Anterior cingulate cortex (tissue), 58 donors: Measurements from ENCODE around the gene EXOSC5.
"Not testable (repeated sequence)": the region's sequence is repeated elsewhere in the genome, so short reads cannot be mapped to it uniquely, and the experiment has no call there.

Experiments
- DNase-seq, 58 donors: peaks; one replicate each; lab custom pipeline; 2025; lab: John Stamatoyannopoulos, UW

The EXOSC5 gene

DNA sequence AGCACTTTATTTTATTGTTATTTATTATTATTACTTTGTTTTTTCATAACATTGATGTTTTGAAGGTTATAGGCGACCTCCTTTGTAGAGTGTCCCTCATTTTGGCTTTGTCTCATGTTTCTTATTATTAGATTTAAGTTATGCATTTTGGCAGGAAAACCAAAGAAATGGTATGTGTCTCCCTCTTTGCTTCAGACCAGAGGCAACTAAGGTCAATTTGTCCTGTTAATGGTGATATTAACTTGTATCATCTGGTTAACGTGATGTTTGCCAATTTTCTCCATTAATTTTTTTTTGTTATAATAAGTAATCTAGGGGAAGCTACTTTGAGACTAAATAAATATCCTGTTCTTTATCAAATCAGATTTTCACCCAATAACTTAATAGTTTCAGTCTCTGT is 24.7 kb downstream of the EXOSC5 start:
- no peak for DNase-seq

DNA sequence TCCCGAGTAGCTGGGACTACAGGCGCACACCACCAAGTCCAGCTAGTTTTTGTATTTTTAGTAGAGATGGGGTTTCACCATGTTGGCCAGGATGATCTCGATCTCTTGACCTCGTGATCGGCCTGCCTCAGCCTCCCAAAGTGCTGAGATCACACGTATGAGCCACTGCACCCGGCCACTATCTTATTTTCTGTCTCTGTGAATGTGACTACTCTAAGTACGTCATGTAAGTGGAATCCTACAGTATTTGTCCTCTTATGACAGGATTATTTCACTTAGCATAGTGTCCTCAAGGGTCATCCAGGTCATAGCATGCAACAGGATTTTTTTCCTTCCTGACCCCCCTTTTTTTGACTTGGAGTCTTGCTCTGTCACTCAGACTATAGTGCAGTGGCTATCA is 25.6 kb downstream of the EXOSC5 start:
- no peak for DNase-seq

GRCh38 chr19:41371119-41371518 is 26.0 kb downstream of the EXOSC5 start:
- not testable (repeated sequence) for DNase-seq

GRCh38 chr19:41369769-41370168 is 27.4 kb downstream of the EXOSC5 start:
- DNase-seq: no peak

GRCh38 chr19:41367848-41368301 is 29.3 kb downstream of the EXOSC5 start:
- no peak for DNase-seq

- no peak for DNase-seq
Observed at GRCh38 chr19:41366089-41366488, 31.1 kb downstream of the EXOSC5 start.

DNA sequence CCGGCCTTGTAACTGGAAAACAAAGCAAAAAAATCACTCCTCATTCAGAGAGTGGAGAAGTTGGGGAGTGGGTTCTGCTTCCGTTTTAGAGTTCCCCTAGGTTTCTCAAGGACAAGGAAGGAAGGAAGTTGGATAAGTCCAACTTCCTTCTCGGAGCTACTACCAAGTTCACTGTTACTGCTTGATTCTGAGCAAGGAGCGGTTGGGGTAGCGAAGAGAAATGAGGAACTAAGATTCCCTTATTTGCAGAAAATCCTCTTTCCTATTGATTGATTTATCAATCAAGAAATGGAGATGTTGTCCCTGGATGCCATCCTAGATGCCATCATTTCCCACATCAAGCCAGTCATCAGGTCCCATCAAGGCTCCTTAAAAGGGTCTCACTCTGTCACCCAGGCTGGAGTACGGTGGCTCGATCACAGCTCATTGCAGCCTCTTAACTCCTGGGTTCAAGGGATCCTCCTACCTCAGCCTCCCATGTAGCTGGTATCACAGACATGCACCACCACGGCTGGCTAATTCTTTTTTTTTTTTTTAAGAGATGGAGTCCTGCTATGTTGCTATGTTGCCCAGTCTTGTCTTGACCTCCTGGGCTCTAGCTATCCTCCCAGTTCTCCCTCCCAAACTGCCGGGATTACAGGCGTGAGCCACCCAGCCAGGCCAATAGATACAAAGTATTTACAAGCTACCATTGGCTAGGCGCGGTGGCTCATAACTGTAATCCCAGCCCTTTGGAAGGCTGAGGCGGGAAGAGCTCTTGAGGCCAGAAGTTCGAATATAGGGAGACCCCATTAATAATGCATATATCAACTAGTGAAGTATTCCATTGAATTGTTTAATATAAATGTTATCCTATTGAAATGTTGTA is 32.4 kb downstream of the EXOSC5 start:
- no peak for DNase-seq

DNA sequence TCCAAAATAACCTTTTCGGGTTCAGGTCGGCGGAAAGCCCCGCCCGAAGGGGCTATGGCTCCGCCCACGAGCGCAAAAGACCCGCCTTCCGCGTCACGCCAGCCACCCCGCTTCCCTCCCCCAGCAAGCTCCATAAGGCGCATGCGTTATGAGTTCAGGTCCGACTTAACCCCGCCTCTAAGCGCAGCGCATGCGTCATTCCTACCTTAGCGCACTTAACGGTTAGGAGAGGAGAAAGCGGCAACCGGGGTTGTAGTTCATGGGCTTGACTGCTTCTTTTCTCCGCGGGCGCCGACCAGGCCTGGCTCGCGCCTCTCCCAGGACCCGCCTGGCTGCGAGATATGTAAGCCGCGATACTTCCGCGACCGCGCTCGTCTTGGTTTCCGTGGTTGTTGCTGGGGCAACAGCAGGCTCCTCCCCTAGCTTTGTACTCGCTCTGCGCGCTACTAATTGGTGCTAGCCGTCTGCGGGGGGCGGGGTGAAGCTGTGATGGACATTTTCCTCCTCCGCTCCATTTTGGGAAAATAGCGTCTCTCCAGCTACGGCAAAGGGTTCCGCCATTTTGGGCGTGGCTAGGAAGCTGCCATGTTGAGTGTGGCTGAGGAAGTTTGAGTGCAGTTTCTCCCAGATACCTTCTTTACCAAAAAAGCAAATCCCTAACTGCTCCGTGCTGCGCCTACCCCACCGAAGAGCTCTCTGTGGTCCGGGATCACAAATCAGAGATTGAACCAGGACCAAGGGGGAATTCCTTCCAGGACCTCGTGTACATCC is 33.2 kb downstream of the EXOSC5 start, which contains the start of gene B9D2:
Gene B9D2 (minus strand): TSS at position 397 of the 771 bp plus-strand sequence. CDS start 630 bp downstream, outside the sequence.
- DNase-seq: peak; percentile 74 to 100 (median 97)

DNA sequence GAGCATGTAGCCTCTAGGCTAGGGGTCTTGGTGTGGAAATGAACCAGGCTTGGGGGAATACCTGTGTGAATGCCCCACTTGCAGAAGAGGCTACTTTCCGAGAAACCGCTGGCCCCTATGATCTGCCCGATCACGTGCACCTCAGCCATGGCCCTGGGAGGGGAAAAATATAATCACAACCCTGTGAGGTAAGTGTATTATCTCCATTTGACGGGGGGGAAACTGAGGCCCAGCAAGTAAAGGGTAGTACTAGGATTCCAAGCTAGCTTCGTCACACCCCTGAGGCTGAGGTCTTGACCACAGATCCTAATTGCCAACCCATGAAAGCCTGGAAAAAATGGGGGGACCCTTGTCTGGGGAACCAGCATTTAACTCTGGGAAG is 33.8 kb downstream of the EXOSC5 start:
- no peak for DNase-seq

DNA sequence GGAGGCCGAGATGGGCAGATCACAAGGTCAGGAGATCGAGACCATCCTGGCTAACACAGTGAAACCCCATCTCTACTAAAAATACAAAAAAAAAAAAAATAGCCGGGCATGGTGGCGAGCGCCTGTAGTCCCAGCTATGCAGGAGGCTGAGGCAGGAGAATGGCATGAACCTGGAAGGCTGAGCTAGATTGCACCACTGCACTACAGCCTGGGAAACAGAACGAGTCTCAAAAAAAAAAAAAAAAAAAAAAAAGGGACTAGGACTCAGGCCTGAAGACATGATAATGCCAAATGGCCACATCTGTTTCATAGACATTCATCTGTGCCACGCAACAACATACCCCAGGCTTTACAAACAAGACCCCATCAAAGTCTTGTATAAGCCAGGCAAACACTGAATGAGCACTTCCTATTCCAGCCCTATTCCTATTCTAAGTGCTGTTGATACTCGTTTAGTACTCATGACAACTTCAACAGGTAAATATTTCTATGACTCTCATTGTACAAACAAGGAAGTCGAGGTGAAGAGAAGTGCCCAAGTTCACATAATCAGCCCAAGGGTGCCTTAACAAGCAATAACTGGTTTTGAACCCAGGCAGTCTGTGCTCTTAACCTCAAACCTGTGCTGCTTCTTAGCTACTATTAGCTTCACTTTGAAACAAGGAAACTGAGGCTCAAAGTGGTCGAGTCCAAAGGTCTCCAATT is 34.9 kb downstream of the EXOSC5 start:
- no peak for DNase-seq

DNA sequence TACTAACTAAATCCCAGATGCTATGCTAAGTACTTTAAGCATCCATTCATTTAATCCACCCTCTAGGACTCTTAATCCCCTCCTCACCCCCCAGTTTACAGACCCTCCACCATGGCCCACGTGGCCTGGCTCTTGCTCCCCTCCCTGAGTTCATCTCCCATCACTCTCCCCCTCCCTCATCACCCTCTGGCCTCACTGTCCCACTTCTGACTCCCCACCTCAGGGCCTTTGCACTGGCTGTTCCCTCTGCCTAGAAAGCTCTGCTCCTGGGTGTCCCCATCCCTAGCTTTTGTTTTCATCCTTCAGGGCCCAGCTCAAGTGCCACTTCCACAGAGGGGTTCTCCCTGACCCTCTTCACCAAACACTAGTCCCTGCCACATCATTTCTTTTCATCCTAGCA is 37.4 kb downstream of the EXOSC5 start:
- DNase-seq: no peak

GRCh38 chr19:41357746-41358145 is 39.4 kb downstream of the EXOSC5 start:
- DNase-seq: no peak

DNA sequence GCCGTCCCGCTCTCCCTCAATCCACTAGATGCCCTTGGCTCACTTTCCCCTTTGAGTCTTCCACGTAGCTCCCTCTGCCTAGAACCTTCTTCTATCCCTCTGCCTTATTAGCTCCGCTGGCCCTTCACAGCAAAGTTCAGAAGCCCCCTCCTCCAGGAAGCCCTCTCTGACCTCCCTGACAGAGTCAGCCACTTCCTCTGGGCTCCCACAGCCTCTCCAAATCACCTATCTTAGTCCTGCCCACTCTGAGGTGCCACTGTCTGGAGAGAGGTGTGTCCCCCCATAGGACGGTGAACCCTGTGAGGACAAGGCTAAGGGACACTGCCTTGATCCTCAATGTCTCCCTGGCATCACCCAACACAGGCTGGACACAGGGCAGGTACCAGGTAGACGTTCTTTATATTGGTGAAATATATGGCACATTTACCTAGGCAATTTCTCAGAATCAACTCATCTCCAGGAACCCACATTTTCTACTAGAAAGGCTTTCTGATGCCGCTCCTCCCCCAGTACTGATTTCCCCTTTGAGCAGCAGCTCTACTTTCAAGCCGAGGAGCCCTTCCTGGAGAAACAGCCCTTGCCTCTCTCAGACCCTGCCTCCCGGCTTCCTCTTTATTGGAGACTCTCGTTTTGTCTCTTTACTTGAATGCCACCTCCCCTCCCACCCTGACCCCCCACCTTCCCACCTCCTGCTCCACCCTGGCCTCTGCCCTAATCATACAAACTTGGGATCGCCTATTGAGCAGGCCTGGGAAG is 40.0 kb downstream of the EXOSC5 start:
- DNase-seq: peak in 1 of 58 donors; percentile 11

DNA sequence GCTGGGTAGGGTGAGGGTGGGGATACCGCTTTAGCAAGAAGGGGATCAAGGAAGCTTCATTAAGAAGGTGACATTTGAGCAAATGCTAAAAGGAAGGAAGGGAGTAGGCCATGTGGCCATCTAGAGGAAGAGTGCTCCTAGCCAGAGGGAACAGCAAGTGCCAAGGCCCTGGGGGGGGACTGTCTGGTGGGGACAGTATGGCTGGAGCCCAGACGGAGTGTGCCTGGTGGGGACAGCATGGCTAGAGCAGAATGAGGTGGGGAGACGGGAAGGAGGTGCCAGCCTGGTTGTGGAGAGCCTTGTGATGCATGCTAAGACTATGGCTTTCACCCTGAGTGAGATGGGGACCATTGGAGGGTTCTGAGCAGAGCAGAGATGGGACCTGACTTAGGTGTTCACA is 41.4 kb downstream of the EXOSC5 start:
- no peak for DNase-seq

DNA sequence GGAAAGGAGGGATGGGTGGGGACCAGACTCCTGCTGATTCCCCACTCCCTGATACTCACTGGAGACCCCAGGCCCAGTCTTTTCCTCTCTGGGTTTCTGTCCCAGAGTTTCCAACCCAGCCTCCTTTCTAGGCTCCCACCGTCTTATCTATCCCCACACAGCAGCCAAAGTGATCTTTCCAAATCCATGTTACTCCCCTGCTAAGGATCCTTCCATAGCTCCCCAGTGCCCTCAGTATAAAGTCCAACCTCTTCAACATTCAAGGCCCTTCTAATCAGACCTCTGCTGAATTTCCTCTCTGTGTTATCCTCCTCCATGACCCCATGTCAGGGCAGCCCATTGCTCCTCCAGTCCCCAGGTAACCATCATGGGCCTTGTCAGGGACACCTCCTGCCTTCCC is 42.1 kb downstream of the EXOSC5 start:
- DNase-seq: no peak

GRCh38 chr19:41354343-41354953 is 42.7 kb downstream of the EXOSC5 start:
- DNase-seq: no peak

DNA sequence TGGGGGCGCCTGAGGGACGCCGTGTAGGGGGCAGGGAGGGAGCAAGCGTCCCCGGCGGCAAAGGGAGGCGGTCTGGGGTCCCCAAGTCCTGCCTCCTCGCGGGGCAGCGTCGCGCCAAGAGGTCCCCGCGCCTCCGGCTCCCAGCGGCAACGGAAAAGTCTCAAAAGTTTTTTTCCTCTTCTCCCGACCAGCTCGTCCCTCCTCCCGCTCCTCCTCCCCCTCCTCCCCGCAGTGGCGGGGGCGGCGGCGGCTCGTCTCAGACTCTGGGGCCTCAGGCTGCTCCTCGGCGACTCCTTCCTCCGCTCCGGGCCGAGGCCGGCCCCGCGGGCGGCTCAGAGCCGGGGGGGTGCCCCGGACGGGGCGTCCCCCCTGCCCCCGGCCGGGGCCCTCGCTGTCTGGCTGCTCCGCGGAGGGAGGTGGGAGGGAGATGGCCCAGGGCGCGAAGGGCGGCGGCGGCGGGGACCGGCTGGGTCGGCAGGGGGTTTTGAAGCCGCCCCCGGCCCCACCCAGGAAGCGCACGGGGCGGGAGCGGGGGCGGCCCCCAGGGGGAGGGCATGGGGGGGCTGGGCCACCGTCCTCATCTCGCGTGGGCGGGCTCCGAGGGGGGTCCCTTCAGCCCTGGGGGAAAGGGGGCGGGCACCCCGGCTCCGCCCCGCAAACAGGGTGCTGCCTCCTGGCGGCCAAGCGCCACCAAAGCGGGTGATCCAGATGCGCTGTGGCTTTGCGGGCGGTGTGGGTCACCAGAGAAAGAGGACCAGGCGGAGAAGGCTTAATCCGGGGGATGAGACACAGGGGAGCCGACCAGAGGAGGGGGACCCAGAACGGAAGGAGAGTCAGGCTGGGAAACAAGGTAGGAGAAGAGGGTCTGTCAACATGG is 43.5 kb downstream of the EXOSC5 start, which contains the start of gene TGFB1:
Gene TGFB1 (minus strand): TSS at position 457 of the 877 bp plus-strand sequence. CDS start 878 bp downstream, outside the sequence.
- peak in 50 of 58 donors; percentile 9 to 71 (median 47) for DNase-seq
